GM18519 (cell line): ENCODE data around the gene TMPRSS6.

Source experiments
- ATAC-seq: cut with Tn5 transposase; IDR thresholded peaks from one replicate; pipeline ENCODE4 v1.9.1; 2021; ENCODE audit warnings: mild to moderate bottlenecking, moderate library complexity; ENCODE audit not compliant: unreplicated experiment, low FRiP score

The TMPRSS6 gene

GRCh38 chr22:37119872-37120271 lies 10.4 kb upstream of the TMPRSS6 start:
- ATAC-seq = no peak

GRCh38 chr22:37118083-37118482 lies 8.6 kb upstream of the TMPRSS6 start:
- ATAC-seq = no peak

GRCh38 chr22:37117092-37117491 lies 7.6 kb upstream of the TMPRSS6 start:
- no peak for ATAC-seq

- ATAC-seq = no peak
Measured at GRCh38 chr22:37115032-37115431, 5.5 kb upstream of the TMPRSS6 start.

GRCh38 chr22:37113757-37114156 lies 4.2 kb upstream of the TMPRSS6 start:
- ATAC-seq = no peak

- ATAC-seq = no peak
Measured at GRCh38 chr22:37112084-37112728, 2.7 kb upstream of the TMPRSS6 start.

GRCh38 chr22:37111156-37111717 lies 1.7 kb upstream of the TMPRSS6 start:
- ATAC-seq = no peak

GRCh38 chr22:37107816-37108621 lies 1.5 kb downstream of the TMPRSS6 start:
- ATAC-seq = no peak

- no peak for ATAC-seq
Measured at GRCh38 chr22:37105990-37106389, 3.5 kb downstream of the TMPRSS6 start.

GRCh38 chr22:37105154-37105553 lies 4.4 kb downstream of the TMPRSS6 start:
- ATAC-seq = no peak

- ATAC-seq = no peak
Measured at GRCh38 chr22:37103656-37104452, 5.7 kb downstream of the TMPRSS6 start.

GRCh38 chr22:37103151-37103550 lies 6.4 kb downstream of the TMPRSS6 start:
- no peak for ATAC-seq

GRCh38 chr22:37101311-37102066 lies 8.0 kb downstream of the TMPRSS6 start:
- ATAC-seq = no peak

- ATAC-seq = no peak
Measured at GRCh38 chr22:37100589-37101127, 8.9 kb downstream of the TMPRSS6 start.

- no peak for ATAC-seq
Measured at GRCh38 chr22:37098976-37099591, 10.4 kb downstream of the TMPRSS6 start.

- ATAC-seq = no peak
Measured at GRCh38 chr22:37097346-37097745, 12.2 kb downstream of the TMPRSS6 start.

GRCh38 chr22:37095113-37095512 lies 14.4 kb downstream of the TMPRSS6 start:
- no peak for ATAC-seq

GRCh38 chr22:37094239-37094638 lies 15.3 kb downstream of the TMPRSS6 start:
- ATAC-seq = no peak

GRCh38 chr22:37092997-37093396 lies 16.5 kb downstream of the TMPRSS6 start:
- ATAC-seq = no peak

GRCh38 chr22:37091994-37092393 lies 17.5 kb downstream of the TMPRSS6 start:
- ATAC-seq = no peak
